Activated CD8-positive, alpha-beta T cell treated with anti-CD3 and anti-CD28 coated beads, Interleukin-2, amount 10 ng/mL, durations not matched to agents 7 days and 5 days (primary cell): ENCODE results near the gene ZNF444. TPM values are rescaled to one million over a fixed set of nuclear protein-coding genes. Genes with fewer than 3 reads are reported as not detected.

Experiments used
- ATAC-seq: fragments of 150-1000 bp; cut with Tn5 transposase; one replicate; pipeline ENCODE4 v1.10.0; 2021; ENCODE audit warnings: moderate library complexity
- CTCF ChIA-PET: fragments of 350-600 bp; sonication (Branson Sonifier 250); formaldehyde crosslinking; loops from one replicate; lab custom pipeline; 2021; ENCODE audit warnings: antibody characterized with exemption; lab: Charles Lee
- POLR2A ChIA-PET: fragments of 350-600 bp; sonication (Branson Sonifier 250); formaldehyde crosslinking; loops from one replicate; lab custom pipeline; 2021; ENCODE audit warnings: antibody characterized with exemption; lab: Charles Lee
- DNase-seq: peaks from one replicate; pipeline ENCODE4 v3.0.0-alpha.2; 2020
- H3K27ac Mint-ChIP-seq: one replicate; pipeline ENCODE4 v1.8.0; 2021; ENCODE audit warnings: mild to moderate bottlenecking, mixed read lengths
- H3K27me3 Mint-ChIP-seq: one replicate; pipeline ENCODE4 v1.8.0; 2021; ENCODE audit warnings: low read depth, mixed read lengths
- H3K36me3 Mint-ChIP-seq: one replicate; pipeline ENCODE4 v1.8.0; 2021; ENCODE audit warnings: low read depth, mixed read lengths
- H3K4me1 Mint-ChIP-seq: one replicate; pipeline ENCODE4 v1.8.0; 2021; ENCODE audit warnings: low read depth, mixed read lengths
- H3K4me3 Mint-ChIP-seq: one replicate; pipeline ENCODE4 v1.8.0; 2021; ENCODE audit warnings: mild to moderate bottlenecking, mixed read lengths
- H3K9me3 Mint-ChIP-seq: one replicate; pipeline ENCODE4 v1.8.0; 2022; ENCODE audit warnings: mixed read lengths; ENCODE audit not compliant: insufficient read depth
- total RNA-seq, 2 experiments: library from RNA; stranded (reverse); gene quantifications; one replicate each; pipeline ENCODE4 v1.2.3, GENCODE V29; 2021

The ZNF444 gene
- total RNA-seq, 2 experiments from 2014 or later, result 29.3 to 30.1 TPM

DNA sequence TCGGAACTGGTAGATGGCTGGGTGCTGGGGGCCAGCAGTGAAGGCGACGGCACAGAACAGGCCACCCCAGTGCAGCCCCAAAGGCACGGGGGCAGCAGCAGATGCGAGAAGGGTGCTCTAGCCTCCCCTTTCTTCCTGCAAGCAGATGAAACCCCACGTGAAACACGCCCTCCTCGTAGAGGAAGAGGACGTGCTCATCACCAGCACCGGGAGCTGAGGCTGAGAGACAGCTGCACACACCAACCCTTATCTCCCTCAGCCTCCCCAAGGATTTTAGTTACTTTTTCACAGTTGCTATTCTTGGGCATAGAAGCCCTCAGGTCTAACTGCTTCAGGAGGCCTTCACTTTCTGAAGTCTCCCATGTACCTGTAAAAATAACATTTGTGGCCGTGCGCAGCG lies 31.9 kb upstream of the ZNF444 start:
- no peaks in the 10 kb centered on the region for H3K27me3 Mint-ChIP-seq
- ChIA-PET POLR2A (no interaction called here), CTCF (no interaction called here)
- no peak overlapping the region for H3K27ac Mint-ChIP-seq
- DNase-seq, result no peak
- no peak for ATAC-seq
- no peak overlapping the region for H3K4me3 Mint-ChIP-seq
- no peaks in the 10 kb centered on the region for H3K9me3 Mint-ChIP-seq
- H3K36me3 Mint-ChIP-seq, result peaks cover 6% of the 10 kb centered on the region
- H3K4me1 Mint-ChIP-seq, result peaks cover 58% of the 10 kb centered on the region

DNA sequence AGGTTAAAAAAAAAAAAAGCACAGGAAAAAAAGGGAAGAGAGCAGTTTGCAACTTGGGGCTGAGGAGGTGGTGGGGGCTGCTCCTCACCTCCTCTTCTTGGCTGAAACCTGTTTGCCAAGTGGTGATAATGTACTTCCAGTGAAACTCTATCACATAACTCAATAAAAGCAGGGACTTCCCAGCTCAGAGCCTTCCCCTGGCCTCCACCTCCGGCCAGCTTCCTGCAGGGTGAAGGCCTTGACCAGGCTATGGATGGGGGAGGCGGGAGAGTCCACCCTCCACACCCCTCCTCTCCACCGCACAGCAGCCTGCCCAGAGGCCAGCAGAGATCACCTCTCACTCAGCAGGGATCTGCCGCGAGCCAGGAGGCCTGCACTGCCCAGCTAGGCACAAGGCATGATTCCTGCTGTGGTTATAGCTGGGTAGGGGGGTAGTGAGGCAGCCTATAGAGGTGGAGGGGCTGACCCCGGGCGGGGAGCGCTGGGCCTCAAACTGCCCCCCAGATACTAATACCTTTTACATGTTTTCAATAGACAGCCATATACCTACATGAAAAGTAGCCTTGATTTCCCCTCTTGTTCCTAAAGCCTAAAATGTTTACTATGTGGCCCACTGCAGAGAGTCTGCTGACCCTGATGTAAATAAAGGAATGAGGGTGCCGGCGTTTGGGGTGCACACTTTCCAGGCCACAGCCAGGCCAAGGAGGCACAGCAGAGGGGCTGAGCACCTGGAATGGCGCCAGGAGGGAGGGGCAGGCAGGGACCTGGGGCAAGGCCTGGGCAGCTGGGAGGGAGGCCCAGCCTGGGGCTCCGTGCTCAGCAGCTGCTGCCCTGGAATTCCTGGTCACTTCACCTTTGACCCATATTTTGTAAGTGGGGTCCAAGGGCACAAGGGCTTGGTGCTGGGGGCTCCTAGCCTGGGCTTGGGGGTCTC lies 30.3 kb upstream of the ZNF444 start:
- H3K9me3 Mint-ChIP-seq, result no peaks in the 10 kb centered on the region
- DNase-seq (no peak), ATAC-seq (no peak)
- no peaks in the 10 kb centered on the region for H3K27me3 Mint-ChIP-seq
- peaks cover 6% of the 10 kb centered on the region for H3K36me3 Mint-ChIP-seq
- H3K27ac Mint-ChIP-seq, result no peak overlapping the region
- no peak overlapping the region for H3K4me3 Mint-ChIP-seq
- CTCF ChIA-PET, result interaction anchor here (1.1 kb wide), 1 partner anchor 44 kb away, joined by 3 read pairs; no protein-coding TSS in a partner anchor
- POLR2A ChIA-PET, result no interaction called here
- H3K4me1 Mint-ChIP-seq, result peaks cover 56% of the 10 kb centered on the region

DNA sequence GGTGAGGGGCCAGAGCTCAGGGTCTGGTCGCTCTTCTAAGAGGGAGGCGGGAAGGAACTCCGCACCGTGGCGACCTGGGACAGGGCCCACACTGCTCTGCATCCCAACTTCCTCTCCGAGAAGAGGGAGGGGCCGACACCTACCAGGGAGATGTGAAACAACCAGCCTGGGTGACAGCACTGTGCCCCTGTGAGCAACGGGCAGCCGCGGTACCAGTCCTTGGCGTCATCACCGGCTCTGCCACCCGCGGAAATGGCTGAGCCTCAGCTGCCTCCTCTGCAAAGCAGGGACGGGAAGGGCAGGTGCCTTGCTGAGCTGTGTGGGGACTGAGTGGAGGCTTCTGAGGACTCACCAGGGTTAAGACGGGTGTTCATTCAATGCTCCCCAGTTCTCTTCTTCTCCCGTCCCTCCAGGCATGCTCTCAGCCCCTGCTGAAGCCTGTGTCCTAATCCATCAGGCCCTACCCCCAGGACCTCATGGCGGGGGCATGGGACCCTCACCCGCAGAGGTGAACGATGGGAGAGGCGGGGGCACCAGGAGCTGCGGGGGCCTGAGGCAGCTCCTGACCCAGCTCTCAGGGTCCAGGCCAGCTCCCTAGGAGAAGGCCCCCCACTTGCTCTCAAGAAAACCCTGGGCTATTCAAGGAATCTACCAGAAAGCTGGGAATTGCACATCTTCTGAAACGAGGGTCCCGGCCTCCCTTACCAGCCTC lies 29.3 kb upstream of the ZNF444 start:
- peak; percentile 82 for ATAC-seq
- DNase-seq, result peak; percentile 65
- Mint-ChIP-seq H3K27me3 (no peaks in the 10 kb centered on the region), H3K9me3 (no peaks in the 10 kb centered on the region), H3K4me1 (peaks cover 49% of the 10 kb centered on the region), H3K36me3 (no peaks in the 10 kb centered on the region), H3K4me3 (no peak overlapping the region), H3K27ac (peak overlapping the region; percentile 46)
- CTCF ChIA-PET, result interaction anchor here (0.9 to 1.1 kb wide), 2 partner anchors 30 to 43 kb away, joined by 3 read pairs; no protein-coding TSS in a partner anchor
- POLR2A ChIA-PET, result interaction anchor here (0.8 to 0.9 kb wide), 2 partner anchors 8 to 31 kb away, joined by 3 to 5 read pairs; partner anchors contain the start of gene ZNF787

DNA sequence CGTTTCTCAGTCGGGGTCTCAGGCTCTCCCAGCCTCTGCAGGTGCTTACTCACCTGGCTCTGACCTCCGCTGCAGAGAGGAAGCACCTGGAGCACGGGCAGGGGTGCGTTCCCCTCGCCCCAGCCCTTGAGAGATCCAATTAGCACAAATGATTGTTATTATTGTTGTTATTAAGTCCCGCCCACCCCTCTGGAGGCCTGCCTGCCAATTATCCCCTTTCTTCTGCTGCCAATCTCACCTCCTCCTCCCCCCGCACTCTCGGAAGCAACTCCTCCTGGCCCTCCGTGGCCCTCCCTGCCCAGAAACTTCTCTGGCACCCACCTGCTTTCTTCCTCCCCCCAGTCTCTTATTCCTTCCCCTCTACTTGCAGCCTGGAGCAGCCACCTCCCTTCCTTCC lies 28.8 kb upstream of the ZNF444 start:
- ATAC-seq, result no peak
- POLR2A ChIA-PET, result interaction anchor here (0.8 to 0.9 kb wide), 2 partner anchors 8 to 31 kb away, joined by 3 to 5 read pairs; partner anchors contain the start of gene ZNF787
- no peak overlapping the region for H3K4me3 Mint-ChIP-seq
- H3K4me1 Mint-ChIP-seq, result peaks cover 44% of the 10 kb centered on the region
- CTCF ChIA-PET, result interaction anchor here (0.9 kb wide), 1 partner anchor 30 kb away, joined by 3 read pairs; no protein-coding TSS in a partner anchor
- H3K27ac Mint-ChIP-seq, result peak overlapping the region; percentile 34
- H3K36me3 Mint-ChIP-seq, result no peaks in the 10 kb centered on the region
- no peak for DNase-seq
- no peaks in the 10 kb centered on the region for H3K9me3 Mint-ChIP-seq
- no peaks in the 10 kb centered on the region for H3K27me3 Mint-ChIP-seq

DNA sequence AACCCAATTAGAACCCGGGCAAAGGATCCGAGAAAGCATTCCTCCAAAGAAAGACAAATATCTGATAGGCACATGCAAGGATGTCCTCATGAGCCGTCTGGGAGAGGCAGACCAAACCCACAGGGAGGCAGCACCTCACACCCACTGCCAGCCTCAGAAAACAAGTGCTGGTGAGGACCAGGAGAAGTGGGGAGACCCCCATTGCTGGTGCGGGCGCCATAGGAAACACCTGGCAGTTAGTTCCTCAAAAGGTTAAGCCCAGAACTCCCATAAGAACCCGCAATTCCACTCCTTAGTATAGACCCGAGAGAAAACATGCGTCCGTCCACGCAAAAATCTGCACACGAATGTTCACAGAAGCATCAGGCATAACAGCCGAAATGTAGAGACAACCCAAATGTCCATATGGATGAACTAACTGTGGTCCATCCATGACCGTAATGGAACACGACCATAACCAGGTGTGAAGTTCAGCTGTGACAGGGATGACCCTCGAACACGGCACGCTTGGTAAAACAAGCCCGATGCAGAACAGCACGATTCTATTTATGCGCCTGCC lies 27.9 kb upstream of the ZNF444 start:
- ATAC-seq, result no peak
- Mint-ChIP-seq H3K27ac (no peak overlapping the region), H3K36me3 (peaks cover 1% of the 10 kb centered on the region), H3K4me3 (no peak overlapping the region), H3K27me3 (no peaks in the 10 kb centered on the region), H3K4me1 (peaks cover 45% of the 10 kb centered on the region), H3K9me3 (no peaks in the 10 kb centered on the region)
- ChIA-PET CTCF (no interaction called here), POLR2A (no interaction called here)
- DNase-seq, result no peak

DNA sequence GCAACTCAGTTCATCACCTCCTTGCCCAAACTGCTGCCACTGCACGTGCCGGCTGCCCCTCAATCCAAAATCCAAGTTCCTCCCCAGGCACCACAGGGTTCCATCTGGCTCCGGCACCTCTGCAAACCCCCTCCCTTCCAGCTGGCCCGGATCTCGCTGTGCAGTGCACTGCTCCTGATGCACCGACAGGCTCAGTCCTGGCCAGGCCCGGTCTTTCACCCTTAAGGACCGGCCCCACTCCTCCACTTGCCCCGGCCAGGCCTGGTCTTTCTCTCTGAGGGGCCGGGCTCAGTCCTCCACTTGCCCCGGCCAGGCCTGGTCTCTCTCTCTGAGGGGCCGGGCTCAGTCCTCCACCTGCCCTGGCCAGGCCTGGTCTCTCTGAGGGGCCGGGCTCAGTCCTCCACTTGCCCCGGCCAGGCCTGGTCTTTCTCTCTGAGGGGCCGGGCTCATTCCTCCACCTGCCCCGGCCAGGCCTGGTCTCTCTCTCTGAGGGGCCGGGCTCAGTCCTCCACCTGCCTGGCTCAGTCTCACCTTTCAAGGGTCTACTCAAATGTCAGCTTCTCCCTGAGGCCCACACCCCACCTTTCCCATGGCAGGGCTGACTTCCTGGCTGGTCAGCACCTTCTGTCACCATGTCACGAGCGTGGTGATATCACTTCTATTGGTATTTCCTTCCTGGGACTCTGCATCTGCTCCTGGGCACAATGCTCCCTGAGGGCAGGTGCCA lies 26.9 kb upstream of the ZNF444 start:
- Mint-ChIP-seq H3K27me3 (no peaks in the 10 kb centered on the region), H3K27ac (peak overlapping the region; percentile 34), H3K9me3 (no peaks in the 10 kb centered on the region), H3K4me3 (no peak overlapping the region), H3K36me3 (peaks cover 1% of the 10 kb centered on the region), H3K4me1 (peaks cover 45% of the 10 kb centered on the region)
- ATAC-seq (no peak), DNase-seq (no peak)
- CTCF ChIA-PET, result no interaction called here
- POLR2A ChIA-PET, result interaction anchor here (0.6 kb wide), 1 partner anchor 40 kb away, joined by 4 read pairs; no protein-coding TSS in a partner anchor

DNA sequence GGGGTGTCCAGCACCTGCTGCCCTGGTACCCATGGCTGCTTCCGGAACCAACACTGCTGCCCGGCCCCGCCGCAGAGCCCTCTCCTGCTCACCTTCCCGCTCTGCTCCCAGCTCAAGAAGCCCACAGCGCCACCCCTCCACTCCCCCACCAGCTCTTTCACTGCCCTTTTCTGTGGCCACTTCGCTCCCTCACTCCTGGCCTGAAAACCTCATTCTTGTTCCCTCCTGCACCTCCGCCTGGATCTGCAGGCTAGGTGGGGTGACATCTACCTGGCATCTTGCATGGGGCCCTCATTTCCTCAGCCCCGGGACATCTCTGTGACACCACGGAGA lies 26.3 kb upstream of the ZNF444 start:
- Mint-ChIP-seq H3K27ac (peak overlapping the region; percentile 62), H3K36me3 (peaks cover 4% of the 10 kb centered on the region), H3K4me1 (peaks cover 48% of the 10 kb centered on the region), H3K9me3 (no peaks in the 10 kb centered on the region), H3K4me3 (no peak overlapping the region), H3K27me3 (no peaks in the 10 kb centered on the region)
- ChIA-PET CTCF (no interaction called here), POLR2A (no interaction called here)
- ATAC-seq, result no peak
- no peak for DNase-seq

DNA sequence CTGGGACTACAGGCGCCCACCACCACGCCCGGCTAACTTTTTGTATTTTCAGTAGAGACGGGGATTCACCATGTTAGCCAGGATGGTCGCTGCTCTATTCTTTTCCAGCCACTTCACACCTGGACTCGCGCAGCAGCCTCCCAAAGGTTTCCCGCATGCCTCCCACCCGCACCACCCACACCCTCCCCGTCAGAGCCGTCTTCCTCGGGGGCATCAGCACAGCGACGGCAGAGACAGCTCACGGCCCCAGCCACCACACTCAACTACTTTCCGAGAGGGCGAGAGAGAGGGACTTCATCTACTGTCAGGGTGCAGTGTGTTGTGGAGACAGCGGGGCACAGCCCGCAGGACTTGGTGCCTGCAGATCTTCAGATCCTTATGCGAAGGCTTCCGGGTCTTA lies 25.6 kb upstream of the ZNF444 start:
- no peak overlapping the region for H3K4me3 Mint-ChIP-seq
- DNase-seq, result no peak
- no peaks in the 10 kb centered on the region for H3K27me3 Mint-ChIP-seq
- no peak overlapping the region for H3K27ac Mint-ChIP-seq
- ChIA-PET POLR2A (no interaction called here), CTCF (no interaction called here)
- peaks cover 9% of the 10 kb centered on the region for H3K36me3 Mint-ChIP-seq
- H3K9me3 Mint-ChIP-seq, result no peaks in the 10 kb centered on the region
- peaks cover 53% of the 10 kb centered on the region for H3K4me1 Mint-ChIP-seq
- ATAC-seq, result no peak

DNA sequence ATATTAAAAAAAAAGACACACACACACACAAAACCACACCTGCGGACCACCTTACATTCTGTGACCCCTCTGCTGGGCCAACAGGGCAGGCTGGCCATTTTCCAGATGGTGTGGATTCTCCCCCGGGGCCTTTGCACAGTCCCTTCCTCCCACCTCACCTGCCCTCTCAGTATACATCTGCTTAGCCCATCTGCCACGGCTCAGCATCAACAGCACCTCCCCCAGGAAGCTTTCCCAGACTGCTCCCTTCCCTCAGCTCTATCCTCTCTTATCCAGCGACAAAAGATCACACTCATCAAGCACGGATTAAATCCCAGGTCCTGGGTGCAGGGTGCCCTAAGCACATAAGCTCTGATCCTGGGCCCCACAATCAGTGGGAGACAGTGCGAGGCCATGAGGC lies 24.5 kb upstream of the ZNF444 start:
- no peak overlapping the region for H3K27ac Mint-ChIP-seq
- H3K4me1 Mint-ChIP-seq, result peaks cover 51% of the 10 kb centered on the region
- H3K4me3 Mint-ChIP-seq, result no peak overlapping the region

DNA sequence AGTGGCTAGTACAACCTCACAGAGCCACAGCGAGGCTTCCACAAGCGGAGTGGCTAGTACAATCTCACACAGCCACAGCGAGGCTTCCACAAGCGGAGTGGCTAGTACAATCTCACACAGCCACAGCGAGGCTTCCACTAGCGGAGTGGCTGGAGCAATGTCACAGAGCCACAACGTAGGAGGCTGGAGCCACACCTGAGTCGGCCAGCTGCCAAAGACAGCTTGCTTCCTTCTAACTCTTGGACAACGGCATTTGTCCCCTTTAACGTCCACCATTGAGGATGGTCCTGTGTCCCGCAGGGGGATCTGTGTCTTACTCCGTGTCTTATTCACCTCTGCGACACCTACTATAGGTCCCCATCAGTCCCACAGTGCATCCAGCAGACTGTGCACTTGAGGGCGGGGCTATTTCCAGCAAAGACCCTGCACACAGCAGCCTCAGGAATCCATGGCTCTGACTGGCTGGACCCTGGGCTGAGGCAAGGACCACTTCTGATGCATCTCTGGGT lies 23.7 kb upstream of the ZNF444 start:
- Mint-ChIP-seq H3K4me1 (peaks cover 51% of the 10 kb centered on the region), H3K36me3 (peaks cover 9% of the 10 kb centered on the region), H3K4me3 (no peak overlapping the region), H3K27ac (peak overlapping the region; percentile 69), H3K27me3 (no peaks in the 10 kb centered on the region), H3K9me3 (no peaks in the 10 kb centered on the region)
- DNase-seq, result no peak
- POLR2A ChIA-PET, result interaction anchor here (1.4 kb wide), 1 partner anchor 24 kb away, joined by 3 read pairs; the partner anchor contains the start of gene ZNF444
- no peak for ATAC-seq
- CTCF ChIA-PET, result no interaction called here

More for the DNA sequence above, 24.5 kb upstream of the ZNF444 start:
- ChIA-PET CTCF (no interaction called here), POLR2A (no interaction called here)
- DNase-seq (no peak), ATAC-seq (no peak)
- H3K9me3 Mint-ChIP-seq, result no peaks in the 10 kb centered on the region
- peaks cover 9% of the 10 kb centered on the region for H3K36me3 Mint-ChIP-seq
- no peaks in the 10 kb centered on the region for H3K27me3 Mint-ChIP-seq

DNA sequence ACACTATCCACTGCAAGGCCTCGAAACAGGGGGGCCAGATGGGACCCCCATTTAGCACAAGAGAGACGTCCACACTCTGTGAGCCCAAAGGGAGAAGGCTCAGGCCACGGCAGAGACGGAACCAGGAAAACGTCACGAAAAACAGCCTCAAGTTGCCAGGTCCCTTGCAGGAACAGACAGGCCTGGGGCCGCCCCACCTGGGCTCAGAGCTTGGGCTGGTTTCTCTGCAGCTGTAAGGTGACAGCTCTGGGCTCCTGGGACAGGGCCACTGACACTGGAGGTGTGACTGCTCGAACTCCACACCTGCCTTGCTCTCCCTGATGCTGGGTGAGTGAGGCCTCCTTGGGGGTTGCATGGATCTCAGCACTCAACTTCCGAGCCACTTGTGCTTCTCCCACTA lies 23.2 kb upstream of the ZNF444 start:
- Mint-ChIP-seq H3K27me3 (no peaks in the 10 kb centered on the region), H3K27ac (peak overlapping the region; percentile 69), H3K9me3 (no peaks in the 10 kb centered on the region), H3K4me3 (no peak overlapping the region), H3K4me1 (peaks cover 48% of the 10 kb centered on the region), H3K36me3 (peaks cover 9% of the 10 kb centered on the region)
- ChIA-PET POLR2A (interaction anchor here (1.4 kb wide), 1 partner anchor 23 kb away, joined by 3 read pairs; the partner anchor contains the start of gene ZNF444), CTCF (no interaction called here)
- DNase-seq (no peak), ATAC-seq (no peak)
